Esophagus (tissue), 2 donors: Measurements from ENCODE around the gene OR14A16. TPM values are rescaled to one million over a fixed set of nuclear protein-coding genes. Genes with fewer than 3 reads are reported as not detected.
A peak's percentile ranks its signal among the peaks of the same experiment; 100 is the strongest.

Experiments
- H3K27ac ChIP-seq, 2 donors: one replicate each; pipeline ENCODE4 v1.5.1; 2013; ENCODE audit warnings: low read depth in 2 of 2, mild to moderate bottlenecking in 2 of 2, inconsistent platforms in 1 of 2, low read length in 1 of 2, moderate library complexity in 1 of 2
- H3K27me3 ChIP-seq, 2 donors: one replicate each; pipeline ENCODE4 v1.6.1; 2013; ENCODE audit warnings: low read length in 2 of 2, control low read depth in 1 of 2, mild to moderate bottlenecking in 1 of 2; ENCODE audit not compliant: insufficient read depth in 2 of 2, control insufficient read depth in 1 of 2
- H3K36me3 ChIP-seq, 2 donors: one replicate each; pipeline ENCODE4 v1.6.1; 2013; ENCODE audit warnings: low read length in 1 of 2; ENCODE audit not compliant: control insufficient read depth in 2 of 2, insufficient read depth in 2 of 2
- H3K4me1 ChIP-seq, 2 donors: one replicate each; pipeline ENCODE4 v1.6.1; 2013; ENCODE audit warnings: low read length in 1 of 2; ENCODE audit not compliant: control insufficient read depth in 2 of 2, insufficient read depth in 2 of 2
- H3K4me3 ChIP-seq, 2 donors: one replicate each; pipeline ENCODE4 v1.5.1; 2013; ENCODE audit warnings: low read length in 2 of 2, mild to moderate bottlenecking in 2 of 2, low read depth in 1 of 2, moderate library complexity in 1 of 2
- H3K9me3 ChIP-seq, 2 donors: one replicate each; pipeline ENCODE4 v1.6.1; 2013; ENCODE audit warnings: mild to moderate bottlenecking in 2 of 2, low read depth in 1 of 2, low read length in 1 of 2, moderate library complexity in 1 of 2; ENCODE audit not compliant: control insufficient read depth in 2 of 2, insufficient read depth in 1 of 2
- WGBS, 2 donors: extraction: QIAGEN DNeasy Blood & Tissue Kit; methylation state at CpG; one replicate each; pipeline ENCODE4 v1.1.7; 2013; 5-methylcytosine and 5-hydroxymethylcytosine counted together
- polyA plus RNA-seq, 2 donors: library from polyadenylated mRNA; stranded (reverse); fragments of 200-250 nt; gene quantifications; one replicate each; pipeline ENCODE4 v1.2.3, GENCODE V29; 2013
- donor health status: healthy with polysubstance abuse.
- donor health status: Bipolar disorder and iron deficiency.

Gene OR14A16
- not detected for polyA plus RNA-seq

- 47 to 49% methylated on average over 6 of the region's 6 CpGs for WGBS, 2 donors
- no peaks in the 10 kb centered on the region for H3K36me3 ChIP-seq
- no peak within 1 kb of the TSS for H3K27ac ChIP-seq
- H3K27me3 ChIP-seq = no peaks in the 10 kb centered on the region
- H3K4me3 ChIP-seq = no peak within 1 kb of the TSS
- H3K4me1 ChIP-seq = no peaks in the 10 kb centered on the region
- no peaks in the 10 kb centered on the region for H3K9me3 ChIP-seq
These were observed at the start of gene OR14A16 for GRCh38 chr1:247824023-247824422. OR14A16 (minus strand) TSS chr1:247824119; CDS start chr1:247815729, 8,390 bp downstream.

GRCh38 chr1:247865416-247865815 is 41.5 kb upstream of the OR14A16 start:
- no peak overlapping the region for H3K4me3 ChIP-seq
- H3K36me3 ChIP-seq = no peaks in the 10 kb centered on the region
- peaks cover 0 to 3% of the 10 kb centered on the region in 2 donors for H3K9me3 ChIP-seq
- no peaks in the 10 kb centered on the region for H3K4me1 ChIP-seq
- WGBS, 2 donors = 69 to 79% methylated on average over 6 of the region's 6 CpGs
- H3K27ac ChIP-seq = no peak overlapping the region
- no peaks in the 10 kb centered on the region for H3K27me3 ChIP-seq

- Histone ChIP-seq H3K4me3 (no peak overlapping the region), H3K27me3 (no peaks in the 10 kb centered on the region), H3K27ac (no peak overlapping the region), H3K9me3 (no peaks in the 10 kb centered on the region), H3K36me3 (no peaks in the 10 kb centered on the region), H3K4me1 (no peaks in the 10 kb centered on the region)
- 86 to 88% methylated on average over 17 of the region's 17 CpGs for WGBS, 2 donors
These were observed 40.7 kb upstream of the OR14A16 start for GRCh38 chr1:247864644-247865043.

GRCh38 chr1:247862756-247863155 is 38.8 kb upstream of the OR14A16 start:
- Histone ChIP-seq H3K36me3 (no peaks in the 10 kb centered on the region), H3K4me1 (no peaks in the 10 kb centered on the region), H3K4me3 (no peak overlapping the region), H3K9me3 (peaks cover 0 to 2% of the 10 kb centered on the region in 2 donors), H3K27me3 (peaks cover 0 to 3% of the 10 kb centered on the region in 2 donors), H3K27ac (no peak overlapping the region)
- 74 to 77% methylated on average over 4 of the region's 4 CpGs for WGBS, 2 donors

GRCh38 chr1:247857985-247858619 is 34.2 kb upstream of the OR14A16 start:
- peaks cover 0 to 4% of the 10 kb centered on the region in 2 donors for H3K27me3 ChIP-seq
- WGBS, 2 donors = 35 to 43% methylated on average over 15 of the region's 15 CpGs

GRCh38 chr1:247857069-247857984 is 33.4 kb upstream of the OR14A16 start, which contains the start of gene TRIM58:
TRIM58 (plus strand) TSS chr1:247857187; CDS start chr1:247857247, 60 bp downstream.
- Histone ChIP-seq H3K36me3 (no peaks in the 10 kb centered on the region), H3K4me1 (peaks cover 0 to 6% of the 10 kb centered on the region in 2 donors), H3K9me3 (peaks cover 6 to 9% of the 10 kb centered on the region in 2 donors), H3K27ac (no peak within 1 kb of the TSS), H3K4me3 (peak within 1 kb of the TSS; percentile 26 to 35), H3K27me3 (peaks cover 0 to 4% of the 10 kb centered on the region in 2 donors)
- WGBS, 2 donors = 5 to 10% methylated on average over 76 to 109 of the region's 109 CpGs

More at GRCh38 chr1:247857985-247858619, 34.2 kb upstream of the OR14A16 start:
- Histone ChIP-seq H3K9me3 (peaks cover 6 to 9% of the 10 kb centered on the region in 2 donors), H3K36me3 (no peaks in the 10 kb centered on the region), H3K27ac (no peak overlapping the region), H3K4me3 (peak overlapping the region in 1 of 2 donors; percentile 35), H3K4me1 (peaks cover 0 to 6% of the 10 kb centered on the region in 2 donors)

- H3K27me3 ChIP-seq = peaks cover 4% of the 10 kb centered on the region in 2 donors
- peaks cover 0 to 6% of the 10 kb centered on the region in 2 donors for H3K4me1 ChIP-seq
- H3K27ac ChIP-seq = no peak overlapping the region
- H3K9me3 ChIP-seq = peaks cover 6 to 9% of the 10 kb centered on the region in 2 donors
- H3K36me3 ChIP-seq = no peaks in the 10 kb centered on the region
- 82 to 90% methylated on average over 4 of the region's 4 CpGs for WGBS, 2 donors
- H3K4me3 ChIP-seq = no peak overlapping the region
These were observed 32.0 kb upstream of the OR14A16 start for GRCh38 chr1:247855911-247856310.

- Histone ChIP-seq H3K27me3 (peaks cover 4% of the 10 kb centered on the region in 2 donors), H3K4me3 (no peak overlapping the region), H3K4me1 (peaks cover 0 to 6% of the 10 kb centered on the region in 2 donors), H3K27ac (no peak overlapping the region), H3K36me3 (no peaks in the 10 kb centered on the region), H3K9me3 (peaks cover 6 to 9% of the 10 kb centered on the region in 2 donors)
- WGBS, 2 donors = 80 to 81% methylated on average over 14 of the region's 14 CpGs
These were observed 31.1 kb upstream of the OR14A16 start for GRCh38 chr1:247854899-247855545.

GRCh38 chr1:247849616-247850015 is 25.7 kb upstream of the OR14A16 start:
- Histone ChIP-seq H3K4me3 (no peak overlapping the region), H3K27me3 (peaks cover 0 to 4% of the 10 kb centered on the region in 2 donors), H3K4me1 (no peaks in the 10 kb centered on the region), H3K9me3 (no peaks in the 10 kb centered on the region), H3K36me3 (no peaks in the 10 kb centered on the region), H3K27ac (no peak overlapping the region)
- WGBS, 2 donors = 84 to 92% methylated on average over 1 of the region's 1 CpG
